Esophagus squamous epithelium (tissue), 5 donors: Measurements from ENCODE around the gene GAL3ST3. TPM values are rescaled to one million over a fixed set of nuclear protein-coding genes. Genes with fewer than 3 reads are reported as not detected.
A peak's percentile ranks its signal among the peaks of the same experiment; 100 is the strongest.

Experiments used
- DNase-seq: peaks from one replicate; lab custom pipeline; 2025; lab: John Stamatoyannopoulos, UW
- H3K27ac ChIP-seq, 4 donors: fragments of 200-600 bp; sonication (generic); one replicate each; pipeline ENCODE4 v1.5.1; 2016 to 2019; ENCODE audit warnings: mild to moderate bottlenecking in 1 of 4
- H3K27me3 ChIP-seq, 4 donors: fragments of 200-600 bp; sonication (generic); 1 replicate in 3 of 4; 2 replicates in 1 of 4; pipeline versions ENCODE4 v1.5.1 to v1.6.0; 2017 to 2021; ENCODE audit warnings: antibody characterized with exemption in 1 of 4
- H3K36me3 ChIP-seq, 3 donors: fragments of 200-600 bp; sonication (generic); one replicate each; pipeline ENCODE4 v1.5.1; 2016 to 2019
- H3K4me1 ChIP-seq, 3 donors: fragments of 200-600 bp; sonication (generic); one replicate each; pipeline ENCODE4 v1.5.1; 2017 to 2019
- H3K4me3 ChIP-seq, 4 donors: fragments of 200-600 bp; sonication (generic); 1 replicate in 3 of 4; 2 replicates in 1 of 4; pipeline ENCODE4 v1.5.1; 2016 to 2019; ENCODE audit warnings: mild to moderate bottlenecking in 2 of 4, moderate library complexity in 1 of 4
- H3K9me3 ChIP-seq, 3 donors: fragments of 200-600 bp; sonication (generic); one replicate each; pipeline ENCODE4 v1.5.1; 2016 to 2019
- CTCF ChIP-seq, 6 experiments: fragments of 450-650 bp in 4 of 6; fragments of 200-600 bp in 2 of 6; sonication (generic) in 2 of 6; IDR thresholded peaks; one replicate each; pipeline ENCODE4 v1.5.1; 2016 to 2019; ENCODE audit warnings: antibody characterized with exemption in 6 of 6, mild to moderate bottlenecking in 4 of 6, moderate library complexity in 4 of 6
- POLR2A ChIP-seq, 4 donors: fragments of 450-650 bp; IDR thresholded peaks; one replicate each; pipeline ENCODE4 v1.6.1; 2017; ENCODE audit warnings: antibody characterized with exemption in 4 of 4, mild to moderate bottlenecking in 4 of 4, moderate library complexity in 3 of 4
- WGBS, 2 donors: methylation state at CpG; one replicate each; pipeline ENCODE4 v1.1.5; 2018; 5-methylcytosine and 5-hydroxymethylcytosine counted together
- intact Hi-C: fragments of 100-400 bp; cut with DNase I; formaldehyde crosslinking; loops from one replicate; pipeline ENCODE4 v1.15.0; 2022
- total RNA-seq, 4 donors: library from RNA; depleted of rRNA; stranded (reverse); fragments of >200 nt; gene quantifications; one replicate each; pipeline ENCODE4 v1.1.0, GENCODE V29; 2016
- donor health status: DM: yes; HTN: yes; CAD: no.

Gene GAL3ST3
- total RNA-seq, 4 donors from 2014 or later: not detected

- TF ChIP-seq CTCF (IDR thresholded peaks at IDR 0.05) (no peak), POLR2A (IDR thresholded peaks at IDR 0.05) (no peak)
- Histone ChIP-seq H3K9me3 (no peaks in the 10 kb centered on the region), H3K36me3 (peaks cover 0 to 33% (median 7%) of the 10 kb centered on the region in 3 donors), H3K27me3 (peaks cover 0 to 23% (median 2%) of the 10 kb centered on the region in 4 donors), H3K27ac (peak overlapping the region in 3 of 4 donors; percentile 45 to 64 (median 46)), H3K4me3 (no peak overlapping the region), H3K4me1 (peaks cover 15 to 53% (median 24%) of the 10 kb centered on the region in 3 donors)
- intact Hi-C loops: no loop called here
- DNase-seq: no peak
- 52% methylated on average over 4 of the region's 10 CpGs; no CpG with 5 or more reads in 1 of the 2 donors for WGBS, 2 donors
These were observed 40.4 kb downstream of the GAL3ST3 start for GRCh38 chr11:66008468-66009101.

- WGBS, 2 donors: 67 to 74% methylated on average over 2 of the region's 2 CpGs
- Histone ChIP-seq H3K27ac (peak overlapping the region in 2 of 4 donors; percentile 45 to 64), H3K4me3 (no peak overlapping the region), H3K9me3 (no peaks in the 10 kb centered on the region), H3K4me1 (peaks cover 18 to 53% (median 26%) of the 10 kb centered on the region in 3 donors), H3K27me3 (peaks cover 0 to 18% (median 2%) of the 10 kb centered on the region in 4 donors), H3K36me3 (peaks cover 0 to 35% (median 8%) of the 10 kb centered on the region in 3 donors)
- no peak for TF ChIP-seq POLR2A (IDR thresholded peaks at IDR 0.05)
- no peak for TF ChIP-seq CTCF (IDR thresholded peaks at IDR 0.05)
- no peak for DNase-seq
- intact Hi-C loops: no loop called here
These were observed 40.9 kb downstream of the GAL3ST3 start for GRCh38 chr11:66008095-66008467.

GRCh38 chr11:66007201-66007634 is 41.7 kb downstream of the GAL3ST3 start:
- TF ChIP-seq CTCF (IDR thresholded peaks at IDR 0.05): no peak
- TF ChIP-seq POLR2A (IDR thresholded peaks at IDR 0.05): no peak
- Histone ChIP-seq H3K4me3 (no peak overlapping the region), H3K27ac (peak overlapping the region in 2 of 4 donors; percentile 9 to 21), H3K36me3 (peaks cover 0 to 35% (median 8%) of the 10 kb centered on the region in 3 donors), H3K9me3 (no peaks in the 10 kb centered on the region), H3K27me3 (peaks cover 0 to 10% (median 2%) of the 10 kb centered on the region in 4 donors), H3K4me1 (peaks cover 16 to 49% (median 24%) of the 10 kb centered on the region in 3 donors)
- intact Hi-C loops: no loop called here
- WGBS, 2 donors: 23 to 42% methylated on average over 3 of the region's 5 CpGs
- DNase-seq: no peak

GRCh38 chr11:66006891-66007176 is 42.1 kb downstream of the GAL3ST3 start:
- Histone ChIP-seq H3K9me3 (no peaks in the 10 kb centered on the region), H3K27ac (peak overlapping the region in 2 of 4 donors; percentile 9 to 21), H3K27me3 (peaks cover 0 to 6% (median 2%) of the 10 kb centered on the region in 4 donors), H3K4me1 (peaks cover 12 to 45% (median 20%) of the 10 kb centered on the region in 3 donors), H3K4me3 (no peak overlapping the region), H3K36me3 (peaks cover 0 to 35% (median 8%) of the 10 kb centered on the region in 3 donors)
- WGBS, 2 donors: 50% methylated on average over 4 of the region's 4 CpGs; no CpG with 5 or more reads in 1 of the 2 donors
- intact Hi-C loops: no loop called here
- no peak for TF ChIP-seq POLR2A (IDR thresholded peaks at IDR 0.05)
- TF ChIP-seq CTCF (IDR thresholded peaks at IDR 0.05): no peak
- no peak for DNase-seq

- no peak for DNase-seq
- Histone ChIP-seq H3K36me3 (peaks cover 0 to 35% (median 8%) of the 10 kb centered on the region in 3 donors), H3K27ac (no peak overlapping the region), H3K9me3 (no peaks in the 10 kb centered on the region), H3K27me3 (peaks cover 0 to under 1% (median 0%) of the 10 kb centered on the region in 4 donors), H3K4me1 (peaks cover 9 to 42% (median 15%) of the 10 kb centered on the region in 3 donors), H3K4me3 (no peak overlapping the region)
- no peak for TF ChIP-seq POLR2A (IDR thresholded peaks at IDR 0.05)
- no peak for TF ChIP-seq CTCF (IDR thresholded peaks at IDR 0.05)
- intact Hi-C loops: no loop called here
- 79% methylated on average over 8 to 13 of the region's 13 CpGs for WGBS, 2 donors
These were observed 42.6 kb downstream of the GAL3ST3 start for GRCh38 chr11:66006134-66006890.
